Lower leg skin (tissue), 3 donors: ENCODE data around the gene STARD13.

ENCODE experiments used
- CTCF ChIP-seq, 3 donors: fragments of 450-650 bp; IDR thresholded peaks; one replicate each; pipeline ENCODE4 v1.5.1; 2016; ENCODE audit warnings: antibody characterized with exemption in 3 of 3, mild to moderate bottlenecking in 3 of 3, moderate library complexity in 2 of 3
- POLR2A ChIP-seq, 2 donors: fragments of 450-650 bp; IDR thresholded peaks; one replicate each; pipeline ENCODE4 v1.6.1; 2016 to 2017; ENCODE audit warnings: antibody characterized with exemption in 2 of 2, mild to moderate bottlenecking in 1 of 2, moderate library complexity in 1 of 2

GRCh38 chr13:33217256-33217655, 68.3 kb downstream of the STARD13 start:
- no peak for TF ChIP-seq CTCF (IDR thresholded peaks at IDR 0.05)
- no peak for TF ChIP-seq POLR2A (IDR thresholded peaks at IDR 0.05)
